ENCODE results near the gene APP. TPM values are rescaled to one million over a fixed set of nuclear protein-coding genes. Genes with fewer than 3 reads are reported as not detected.
"Not testable (repeated sequence)": the region's sequence is repeated elsewhere in the genome, so short reads cannot be mapped to it uniquely, and the experiment has no call there.

The APP gene
- total RNA-seq, 8 experiments from 2014 or later, result 252 to 1,066 (median 518) TPM

DNA sequence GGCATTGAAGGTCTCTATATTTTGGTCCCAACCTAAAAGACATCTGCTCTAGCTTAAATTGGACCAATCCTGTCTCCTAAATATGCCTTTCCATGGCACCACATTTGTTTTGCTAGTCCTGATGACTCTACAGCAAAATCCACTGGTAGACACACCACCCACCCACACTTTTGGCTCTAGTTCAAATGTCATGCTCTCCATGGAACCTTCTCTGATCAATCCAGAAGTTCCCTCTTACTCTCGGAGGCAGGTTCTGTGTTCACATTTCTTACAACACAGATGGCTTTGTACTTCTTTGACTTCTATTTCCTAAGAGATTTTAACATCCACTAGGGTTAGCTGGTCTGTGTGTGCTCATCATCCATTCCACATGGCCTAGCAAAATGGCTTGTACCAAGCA lies 151.3 kb downstream of the APP start:
- 83 to 100% (median 100%) methylated on average over 1 of the region's 1 CpG; no CpG with 5 or more reads in 5 of the 10 experiments for WGBS, 10 experiments
- H3K4me1 ChIP-seq (replicated peaks in 1 of 2), result peaks cover 0 to 5% of the 10 kb centered on the region in 2 donors
- ATAC-seq (replicated peaks in 6 of 8), result no peak
- no peak overlapping the region for H3K4me3 ChIP-seq
- in situ Hi-C loops (cut with MboI; ENCODE audit: low pct_unique_long_range_greater_than_20kb in 2 of 9, low sequenced_read_pairs in 9 of 9, unreplicated experiment in 9 of 9), result no loop called here
- H3K27ac ChIP-seq, result no peak overlapping the region

DNA sequence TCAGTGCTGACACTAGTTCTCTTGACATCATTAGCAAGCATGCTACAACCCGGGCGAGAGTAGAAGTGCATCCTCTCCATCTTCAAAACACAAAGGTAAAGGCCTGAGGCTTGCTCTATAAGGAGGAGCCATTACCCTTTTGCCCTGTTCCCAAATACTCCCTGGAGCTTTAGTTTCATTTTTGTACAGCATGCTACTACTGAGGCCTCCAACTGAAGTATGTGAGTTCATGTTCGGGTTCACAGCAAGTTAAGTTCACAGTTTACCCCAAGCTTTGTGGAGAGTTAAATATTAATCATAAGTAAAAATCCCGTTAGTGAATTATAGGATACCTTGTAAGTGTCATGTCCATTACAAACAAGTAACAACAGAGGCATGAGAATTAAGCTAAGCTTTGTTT lies 156.6 kb downstream of the APP start:
- WGBS, 10 experiments, result 80 to 100% (median 86%) methylated on average over 1 to 4 of the region's 4 CpGs; no CpG with 5 or more reads in 1 of the 10 experiments
- in situ Hi-C loops (cut with MboI; ENCODE audit: low pct_unique_long_range_greater_than_20kb in 2 of 9, low sequenced_read_pairs in 9 of 9, unreplicated experiment in 9 of 9), result no loop called here
- ATAC-seq (replicated peaks in 6 of 8), result no peak
- Histone ChIP-seq H3K4me3 (no peak overlapping the region), H3K4me1 (replicated peaks in 1 of 2) (no peaks in the 10 kb centered on the region), H3K27ac (no peak overlapping the region)

DNA sequence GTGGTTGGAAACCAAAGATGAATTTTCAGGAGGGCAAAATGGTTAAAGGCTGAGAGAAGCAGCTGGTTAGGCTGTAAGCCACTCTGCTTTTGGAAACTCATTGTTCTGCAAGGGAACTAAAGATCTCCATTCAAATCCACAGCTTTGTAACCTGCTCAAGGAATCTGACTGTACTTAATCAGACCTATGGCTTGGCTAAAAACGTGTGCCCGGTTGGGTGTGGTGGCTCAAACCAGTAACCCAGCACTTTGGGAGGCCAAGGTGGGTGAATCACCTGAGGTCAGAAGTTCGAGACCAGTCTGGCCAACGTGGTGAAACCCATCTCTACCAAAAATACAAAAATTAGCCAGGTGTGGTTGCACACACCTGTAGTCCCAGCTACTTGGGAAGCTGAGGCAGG lies 158.1 kb downstream of the APP start:
- in situ Hi-C loops (cut with MboI; ENCODE audit: low pct_unique_long_range_greater_than_20kb in 2 of 9, low sequenced_read_pairs in 9 of 9, unreplicated experiment in 9 of 9); H3K4me3 ChIP-seq; H3K27ac ChIP-seq; H3K4me1 ChIP-seq (replicated peaks in 1 of 2); ATAC-seq (replicated peaks in 6 of 8): not testable (repeated sequence)
- 95 to 100% (median 100%) methylated on average over 1 to 4 of the region's 4 CpGs; no CpG with 5 or more reads in 5 of the 10 experiments for WGBS, 10 experiments

- H3K4me3 ChIP-seq, result no peak overlapping the region
- no peak for ATAC-seq (replicated peaks in 6 of 8)
- H3K27ac ChIP-seq, result no peak overlapping the region
- 71 to 100% (median 87%) methylated on average over 1 to 6 of the region's 6 CpGs; no CpG with 5 or more reads in 2 of the 10 experiments for WGBS, 10 experiments
- H3K4me1 ChIP-seq (replicated peaks in 1 of 2), result peaks cover 5 to 7% of the 10 kb centered on the region in 2 donors
- in situ Hi-C loops (cut with MboI; ENCODE audit: low pct_unique_long_range_greater_than_20kb in 2 of 9, low sequenced_read_pairs in 9 of 9, unreplicated experiment in 9 of 9), result no loop called here
Measured at GRCh38 chr21:26011292-26011940, 159.2 kb downstream of the APP start.

GRCh38 chr21:26007951-26008498 lies 162.5 kb downstream of the APP start:
- in situ Hi-C loops (cut with MboI; ENCODE audit: low pct_unique_long_range_greater_than_20kb in 2 of 9, low sequenced_read_pairs in 9 of 9, unreplicated experiment in 9 of 9), result no loop called here
- 13 to 100% (median 70%) methylated on average over 1 to 7 of the region's 8 CpGs for WGBS, 10 experiments

DNA sequence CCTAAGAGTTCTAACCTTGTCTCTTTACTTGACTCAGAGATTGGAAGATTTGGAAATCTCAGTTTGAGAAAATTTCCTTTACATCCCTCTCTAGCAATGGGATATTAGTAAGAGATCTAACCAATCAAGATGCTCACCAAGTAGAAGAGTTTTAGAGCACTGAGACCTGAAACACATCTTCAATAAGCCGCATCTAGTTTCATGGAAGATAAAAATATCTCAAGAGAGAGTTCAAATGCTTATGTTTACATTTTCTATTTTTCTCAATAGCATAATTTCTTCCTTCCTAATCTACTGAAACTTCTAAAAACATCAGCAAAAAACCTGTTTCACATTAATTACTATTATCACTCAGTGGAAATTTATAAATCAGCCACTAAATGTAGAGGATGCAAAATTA lies 165.1 kb downstream of the APP start:
- in situ Hi-C loops (cut with MboI; ENCODE audit: low pct_unique_long_range_greater_than_20kb in 2 of 9, low sequenced_read_pairs in 9 of 9, unreplicated experiment in 9 of 9), result no loop called here
- Histone ChIP-seq H3K4me3 (no peak overlapping the region), H3K4me1 (replicated peaks in 1 of 2) (peaks cover 9 to 11% of the 10 kb centered on the region in 2 donors), H3K27ac (no peak overlapping the region)
- WGBS, 10 experiments, result 88 to 100% (median 100%) methylated on average over 1 of the region's 1 CpG; no CpG with 5 or more reads in 4 of the 10 experiments
- ATAC-seq (replicated peaks in 6 of 8), result no peak

More at GRCh38 chr21:26007951-26008498, 162.5 kb downstream of the APP start:
- peak; percentile 64 to 85 (median 80) for ATAC-seq (replicated peaks in 6 of 8)
- Histone ChIP-seq H3K4me1 (replicated peaks in 1 of 2) (peaks cover 9 to 11% of the 10 kb centered on the region in 2 donors), H3K4me3 (no peak overlapping the region), H3K27ac (no peak overlapping the region)

- peaks cover 10 to 11% of the 10 kb centered on the region in 2 donors for H3K4me1 ChIP-seq (replicated peaks in 1 of 2)
- 0 to 100% (median 80%) methylated on average over 1 to 4 of the region's 4 CpGs; no CpG with 5 or more reads in 1 of the 10 experiments for WGBS, 10 experiments
- in situ Hi-C loops (cut with MboI; ENCODE audit: low pct_unique_long_range_greater_than_20kb in 2 of 9, low sequenced_read_pairs in 9 of 9, unreplicated experiment in 9 of 9), result no loop called here
- H3K27ac ChIP-seq, result no peak overlapping the region
- peak in 3 of 8 experiments; percentile 17 to 51 (median 41) for ATAC-seq (replicated peaks in 6 of 8)
- H3K4me3 ChIP-seq, result no peak overlapping the region
Measured at GRCh38 chr21:26003404-26003803, 167.2 kb downstream of the APP start.

GRCh38 chr21:26001356-26001755 lies 169.2 kb downstream of the APP start:
- no peak overlapping the region for H3K27ac ChIP-seq
- 80 to 100% (median 100%) methylated on average over 1 to 4 of the region's 5 CpGs; no CpG with 5 or more reads in 2 of the 10 experiments for WGBS, 10 experiments
- no peak overlapping the region for H3K4me3 ChIP-seq
- in situ Hi-C loops (cut with MboI; ENCODE audit: low pct_unique_long_range_greater_than_20kb in 2 of 9, low sequenced_read_pairs in 9 of 9, unreplicated experiment in 9 of 9), result no loop called here
- peaks cover 7 to 8% of the 10 kb centered on the region in 2 donors for H3K4me1 ChIP-seq (replicated peaks in 1 of 2)
- ATAC-seq (replicated peaks in 6 of 8), result no peak

- Histone ChIP-seq H3K4me1 (replicated peaks in 1 of 2) (peaks cover 8 to 15% of the 10 kb centered on the region in 2 donors), H3K27ac (no peak overlapping the region), H3K4me3 (no peak overlapping the region)
- no peak for ATAC-seq (replicated peaks in 6 of 8)
- in situ Hi-C loops (cut with MboI; ENCODE audit: low pct_unique_long_range_greater_than_20kb in 2 of 9, low sequenced_read_pairs in 9 of 9, unreplicated experiment in 9 of 9), result no loop called here
- WGBS, 10 experiments, result 70 to 100% (median 85%) methylated on average over 1 to 7 of the region's 19 CpGs; no CpG with 5 or more reads in 1 of the 10 experiments
Measured at GRCh38 chr21:25999921-26000582, 170.5 kb downstream of the APP start.

DNA sequence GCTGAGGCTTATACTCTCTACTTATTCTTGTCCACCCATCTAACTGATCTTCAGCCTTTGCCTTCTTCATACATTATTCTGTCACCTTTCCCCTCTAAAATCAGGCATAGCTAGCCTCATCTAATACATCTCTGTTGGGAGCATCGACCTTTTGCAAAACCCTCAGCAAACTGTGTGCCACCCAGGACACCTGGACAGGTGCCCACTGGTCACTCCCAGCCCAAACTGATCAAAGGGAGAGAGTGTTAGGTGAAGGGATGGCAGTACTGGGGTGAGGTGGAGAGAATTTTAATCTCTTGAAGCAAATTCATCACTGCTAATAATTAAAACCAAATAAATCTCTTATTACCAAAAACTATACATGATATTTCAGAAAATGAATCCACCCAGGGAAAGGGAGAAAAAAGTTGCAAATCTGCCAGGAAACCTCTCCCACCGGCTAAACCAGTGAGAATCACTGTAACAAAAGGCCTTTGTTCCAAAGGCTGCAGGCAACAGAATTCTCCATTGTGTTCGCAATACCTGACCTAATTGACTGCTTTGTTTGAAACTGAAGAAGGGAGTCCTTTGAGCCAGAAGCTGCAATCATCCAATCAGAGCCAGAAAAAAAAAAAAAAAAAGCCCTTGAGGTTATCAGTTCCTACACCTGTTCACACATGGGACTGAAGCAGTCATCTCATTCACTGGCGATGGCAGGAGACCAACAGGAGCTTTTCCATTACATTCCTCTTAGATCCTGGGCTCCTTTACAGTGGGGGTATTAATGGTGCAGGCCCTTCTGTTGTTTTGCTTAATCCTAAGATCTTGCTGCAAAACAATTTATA lies 172.6 kb downstream of the APP start:
- in situ Hi-C loops (cut with MboI; ENCODE audit: low pct_unique_long_range_greater_than_20kb in 2 of 9, low sequenced_read_pairs in 9 of 9, unreplicated experiment in 9 of 9), result no loop called here
- no peak overlapping the region for H3K4me3 ChIP-seq
- peaks cover 11 to 35% of the 10 kb centered on the region in 2 donors for H3K4me1 ChIP-seq (replicated peaks in 1 of 2)
- peak in 4 of 8 experiments; percentile 16 to 38 (median 26) for ATAC-seq (replicated peaks in 6 of 8)
- H3K27ac ChIP-seq, result no peak overlapping the region
- WGBS, 10 experiments, result 42 to 100% (median 72%) methylated on average over 1 to 4 of the region's 4 CpGs; no CpG with 5 or more reads in 2 of the 10 experiments

GRCh38 chr21:25995278-25995677 lies 175.3 kb downstream of the APP start:
- Histone ChIP-seq H3K4me3 (no peak overlapping the region), H3K27ac (peak overlapping the region; percentile 14 to 26), H3K4me1 (replicated peaks in 1 of 2) (peaks cover 11 to 37% of the 10 kb centered on the region in 2 donors)
- WGBS, 10 experiments, result 65 to 96% (median 92%) methylated on average over 3 to 9 of the region's 9 CpGs
- ATAC-seq (replicated peaks in 6 of 8), result no peak
- in situ Hi-C loops (cut with MboI; ENCODE audit: low pct_unique_long_range_greater_than_20kb in 2 of 9, low sequenced_read_pairs in 9 of 9, unreplicated experiment in 9 of 9), result no loop called here

GRCh38 chr21:25994758-25995163 lies 175.8 kb downstream of the APP start:
- H3K4me3 ChIP-seq, result no peak overlapping the region
- H3K27ac ChIP-seq, result no peak overlapping the region
- in situ Hi-C loops (cut with MboI; ENCODE audit: low pct_unique_long_range_greater_than_20kb in 2 of 9, low sequenced_read_pairs in 9 of 9, unreplicated experiment in 9 of 9), result no loop called here
- 50 to 100% (median 85%) methylated on average over 1 of the region's 1 CpG for WGBS, 10 experiments
- peak in 5 of 8 experiments; percentile 64 to 96 (median 92) for ATAC-seq (replicated peaks in 6 of 8)
- peaks cover 11 to 42% of the 10 kb centered on the region in 2 donors for H3K4me1 ChIP-seq (replicated peaks in 1 of 2)

All from motor neuron (in vitro differentiated cells).